ENCODE results near the gene KCNMB2. TPM values are rescaled to one million over a fixed set of nuclear protein-coding genes. Genes with fewer than 3 reads are reported as not detected.
A peak's percentile ranks its signal among the peaks of the same experiment; 100 is the strongest.

Gene KCNMB2
- total and polyA plus RNA-seq, 4 donors, result 7.8 to 22.9 (median 15.9) TPM

DNA sequence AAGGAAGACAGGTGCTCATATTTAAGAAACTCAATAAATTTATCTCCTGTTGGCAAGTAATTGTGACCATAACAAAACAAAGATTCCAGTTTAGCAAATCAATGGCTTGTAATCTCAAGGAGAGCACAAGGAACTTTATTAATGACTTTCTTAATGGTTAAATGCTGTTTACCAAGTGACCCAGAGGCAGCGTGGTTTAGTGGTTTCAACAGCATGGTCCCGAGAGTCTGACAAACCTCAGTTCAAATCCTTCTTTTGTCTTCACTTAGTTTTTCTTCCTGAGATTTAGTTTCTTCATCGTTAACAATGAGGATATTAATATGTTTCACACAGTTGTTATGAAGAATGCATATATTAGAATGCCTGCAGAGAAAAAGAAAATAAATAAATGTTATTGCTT, 212.6 kb downstream of the KCNMB2 start:
- no peak overlapping the region for H3K4me3 ChIP-seq (ENCODE audit: low read depth, low read length)
- no peak overlapping the region for H3K27ac ChIP-seq (ENCODE audit: low read depth, low read length)
- H3K27me3 ChIP-seq (ENCODE audit: control insufficient read depth, insufficient read depth, low read length), result no peaks in the 10 kb centered on the region
- WGBS (ENCODE audit: insufficient coverage), result no CpG with 5 or more reads among the region's 3 CpGs
- H3K9me3 ChIP-seq (ENCODE audit: control insufficient read depth, insufficient read depth, low read length), result no peaks in the 10 kb centered on the region
- no peak for DNase-seq (ENCODE audit: low read depth in 4 of 6, low spot score in 6 of 6)
- no peaks in the 10 kb centered on the region for H3K4me1 ChIP-seq (ENCODE audit: control insufficient read depth, insufficient read depth, low read length)
- no peaks in the 10 kb centered on the region for H3K36me3 ChIP-seq (ENCODE audit: control insufficient read depth, insufficient read depth, low read length)

DNA sequence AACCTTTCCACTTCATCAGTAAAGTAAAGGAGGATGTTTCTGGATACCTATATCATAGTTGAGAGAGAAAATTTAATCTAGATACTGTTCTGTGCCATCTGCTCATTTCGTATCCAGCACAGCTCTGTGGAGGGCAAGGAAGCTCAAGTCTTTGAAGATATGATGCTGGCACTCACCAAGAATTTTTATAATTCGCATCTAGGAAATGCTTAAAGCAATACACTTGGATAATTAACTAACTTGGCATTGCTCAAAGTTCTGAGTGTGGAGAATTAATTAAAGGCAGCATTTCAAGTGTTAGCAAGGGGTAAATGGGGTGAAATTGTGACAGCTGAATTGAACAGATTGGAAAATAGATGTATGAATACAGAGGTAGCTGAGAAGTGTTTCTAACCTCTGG, 213.2 kb downstream of the KCNMB2 start:
- no peaks in the 10 kb centered on the region for H3K4me1 ChIP-seq (ENCODE audit: control insufficient read depth, insufficient read depth, low read length)
- WGBS (ENCODE audit: insufficient coverage), result no CpG with 5 or more reads among the region's 2 CpGs
- H3K27ac ChIP-seq (ENCODE audit: low read depth, low read length), result no peak overlapping the region
- no peaks in the 10 kb centered on the region for H3K9me3 ChIP-seq (ENCODE audit: control insufficient read depth, insufficient read depth, low read length)
- H3K4me3 ChIP-seq (ENCODE audit: low read depth, low read length), result no peak overlapping the region
- no peaks in the 10 kb centered on the region for H3K36me3 ChIP-seq (ENCODE audit: control insufficient read depth, insufficient read depth, low read length)
- DNase-seq (ENCODE audit: low read depth in 4 of 6, low spot score in 6 of 6), result peak in 1 of 6 donors; percentile 81
- no peaks in the 10 kb centered on the region for H3K27me3 ChIP-seq (ENCODE audit: control insufficient read depth, insufficient read depth, low read length)

DNA sequence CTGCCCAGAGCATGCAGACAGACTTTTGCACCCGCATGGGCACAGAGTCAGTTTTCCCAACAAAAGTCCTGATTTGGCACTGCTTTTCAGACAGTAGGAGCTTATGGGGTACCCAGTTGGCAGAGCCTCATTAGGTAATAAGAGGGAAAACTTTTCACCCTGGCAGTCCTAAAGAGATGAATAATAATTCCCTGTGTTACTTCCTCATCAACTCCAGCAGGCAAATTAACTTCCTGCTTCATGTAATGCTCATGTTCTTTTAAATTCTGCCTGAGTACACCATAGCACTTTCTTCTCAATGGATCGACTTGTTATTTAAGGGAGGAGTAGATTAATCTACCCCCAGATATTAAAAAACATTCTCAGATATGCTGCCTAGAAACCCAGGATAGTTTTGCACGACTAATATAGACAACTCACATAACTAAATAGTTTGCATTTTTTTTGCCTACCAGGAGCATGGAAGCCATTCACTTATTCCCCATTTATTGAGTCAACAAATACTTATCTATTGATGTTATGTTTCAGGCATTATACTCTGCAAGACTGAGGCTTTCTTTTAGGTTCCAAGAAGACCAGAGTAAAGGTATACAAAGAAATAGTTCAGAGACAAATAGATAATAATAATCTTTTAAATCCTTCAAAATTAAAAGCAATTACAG, 214.5 kb downstream of the KCNMB2 start:
- no peaks in the 10 kb centered on the region for H3K27me3 ChIP-seq (ENCODE audit: control insufficient read depth, insufficient read depth, low read length)
- WGBS (ENCODE audit: insufficient coverage), result 60% methylated on average over 1 of the region's 3 CpGs
- H3K4me1 ChIP-seq (ENCODE audit: control insufficient read depth, insufficient read depth, low read length), result no peaks in the 10 kb centered on the region
- no peak for DNase-seq (ENCODE audit: low read depth in 4 of 6, low spot score in 6 of 6)
- no peaks in the 10 kb centered on the region for H3K36me3 ChIP-seq (ENCODE audit: control insufficient read depth, insufficient read depth, low read length)
- no peaks in the 10 kb centered on the region for H3K9me3 ChIP-seq (ENCODE audit: control insufficient read depth, insufficient read depth, low read length)
- no peak overlapping the region for H3K27ac ChIP-seq (ENCODE audit: low read depth, low read length)
- no peak overlapping the region for H3K4me3 ChIP-seq (ENCODE audit: low read depth, low read length)

DNA sequence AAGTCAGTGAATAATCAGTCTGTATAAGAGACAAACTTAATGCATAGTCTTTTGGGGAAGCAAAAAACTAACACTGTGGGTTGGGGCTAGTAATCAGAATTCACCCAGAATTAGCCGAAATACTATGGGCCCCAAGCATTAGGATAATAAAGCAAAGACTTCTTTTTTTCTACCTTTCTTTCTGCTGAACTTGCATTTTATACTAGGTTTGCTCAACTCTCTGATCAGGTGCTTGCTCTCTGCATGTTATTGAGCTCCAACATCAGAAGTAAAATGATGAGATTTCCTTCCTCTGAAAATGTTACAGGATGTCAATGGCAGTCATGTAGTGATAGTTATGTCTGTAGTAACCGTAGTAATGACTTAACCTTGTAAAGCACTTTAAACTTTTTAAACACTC, 216.6 kb downstream of the KCNMB2 start:
- Histone ChIP-seq H3K36me3 (ENCODE audit: control insufficient read depth, insufficient read depth, low read length) (no peaks in the 10 kb centered on the region), H3K4me3 (ENCODE audit: low read depth, low read length) (no peak overlapping the region), H3K27ac (ENCODE audit: low read depth, low read length) (no peak overlapping the region), H3K9me3 (ENCODE audit: control insufficient read depth, insufficient read depth, low read length) (no peaks in the 10 kb centered on the region), H3K4me1 (ENCODE audit: control insufficient read depth, insufficient read depth, low read length) (no peaks in the 10 kb centered on the region), H3K27me3 (ENCODE audit: control insufficient read depth, insufficient read depth, low read length) (no peaks in the 10 kb centered on the region)
- no CpG with 5 or more reads among the region's 2 CpGs for WGBS (ENCODE audit: insufficient coverage)
- DNase-seq (ENCODE audit: low read depth in 4 of 6, low spot score in 6 of 6), result no peak

GRCh38 chr3:178754852-178755510, 218.7 kb downstream of the KCNMB2 start:
- DNase-seq (ENCODE audit: low read depth in 4 of 6, low spot score in 6 of 6), result peak in 3 of 6 donors; percentile 28 to 92 (median 80)
- Histone ChIP-seq H3K9me3 (ENCODE audit: control insufficient read depth, insufficient read depth, low read length) (no peaks in the 10 kb centered on the region), H3K27me3 (ENCODE audit: control insufficient read depth, insufficient read depth, low read length) (no peaks in the 10 kb centered on the region), H3K4me3 (ENCODE audit: low read depth, low read length) (no peak overlapping the region), H3K27ac (ENCODE audit: low read depth, low read length) (no peak overlapping the region), H3K36me3 (ENCODE audit: control insufficient read depth, insufficient read depth, low read length) (no peaks in the 10 kb centered on the region), H3K4me1 (ENCODE audit: control insufficient read depth, insufficient read depth, low read length) (no peaks in the 10 kb centered on the region)
- 58% methylated on average over 4 of the region's 7 CpGs for WGBS (ENCODE audit: insufficient coverage)

- no peaks in the 10 kb centered on the region for H3K36me3 ChIP-seq (ENCODE audit: control insufficient read depth, insufficient read depth, low read length)
- H3K4me3 ChIP-seq (ENCODE audit: low read depth, low read length), result no peak overlapping the region
- H3K27ac ChIP-seq (ENCODE audit: low read depth, low read length), result no peak overlapping the region
- WGBS (ENCODE audit: insufficient coverage), result no CpG with 5 or more reads among the region's 4 CpGs
- no peaks in the 10 kb centered on the region for H3K4me1 ChIP-seq (ENCODE audit: control insufficient read depth, insufficient read depth, low read length)
- no peaks in the 10 kb centered on the region for H3K9me3 ChIP-seq (ENCODE audit: control insufficient read depth, insufficient read depth, low read length)
- no peak for DNase-seq (ENCODE audit: low read depth in 4 of 6, low spot score in 6 of 6)
- no peaks in the 10 kb centered on the region for H3K27me3 ChIP-seq (ENCODE audit: control insufficient read depth, insufficient read depth, low read length)
Observed at GRCh38 chr3:178761024-178761423, 224.8 kb downstream of the KCNMB2 start.

- Histone ChIP-seq H3K4me3 (ENCODE audit: low read depth, low read length) (no peak overlapping the region), H3K9me3 (ENCODE audit: control insufficient read depth, insufficient read depth, low read length) (no peaks in the 10 kb centered on the region), H3K4me1 (ENCODE audit: control insufficient read depth, insufficient read depth, low read length) (no peaks in the 10 kb centered on the region), H3K27me3 (ENCODE audit: control insufficient read depth, insufficient read depth, low read length) (no peaks in the 10 kb centered on the region), H3K27ac (ENCODE audit: low read depth, low read length) (no peak overlapping the region), H3K36me3 (ENCODE audit: control insufficient read depth, insufficient read depth, low read length) (no peaks in the 10 kb centered on the region)
- no peak for DNase-seq (ENCODE audit: low read depth in 4 of 6, low spot score in 6 of 6)
- WGBS (ENCODE audit: insufficient coverage), result no CpG with 5 or more reads among the region's 3 CpGs
Observed at GRCh38 chr3:178761461-178761860, 225.2 kb downstream of the KCNMB2 start.

DNA sequence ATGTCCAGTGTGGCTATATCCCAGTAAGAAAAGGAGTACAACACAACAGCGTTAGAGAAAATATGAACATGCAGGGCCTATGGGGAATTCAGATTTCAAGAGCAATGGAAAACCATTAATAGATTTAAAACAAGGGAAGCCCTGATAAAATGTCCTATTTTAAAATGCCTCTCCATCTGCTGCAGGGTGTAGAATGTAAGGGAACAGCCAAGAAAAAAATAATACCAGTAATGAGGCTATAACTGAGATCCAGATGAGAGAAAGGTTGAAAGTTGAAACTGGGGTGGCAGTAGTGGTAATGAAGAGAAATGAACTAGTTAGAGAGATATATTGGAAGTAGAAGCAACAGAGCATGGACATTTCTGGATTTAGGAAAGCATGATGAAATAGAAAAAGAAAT, 226.1 kb downstream of the KCNMB2 start:
- H3K27ac ChIP-seq (ENCODE audit: low read depth, low read length), result no peak overlapping the region
- no peak for DNase-seq (ENCODE audit: low read depth in 4 of 6, low spot score in 6 of 6)
- WGBS (ENCODE audit: insufficient coverage), result no CpG with 5 or more reads among the region's 1 CpG

GRCh38 chr3:178765472-178765871, 229.2 kb downstream of the KCNMB2 start:
- 81% methylated on average over 5 of the region's 6 CpGs for WGBS (ENCODE audit: insufficient coverage)
- no peaks in the 10 kb centered on the region for H3K36me3 ChIP-seq (ENCODE audit: control insufficient read depth, insufficient read depth, low read length)
- H3K4me1 ChIP-seq (ENCODE audit: control insufficient read depth, insufficient read depth, low read length), result no peaks in the 10 kb centered on the region
- no peak for DNase-seq (ENCODE audit: low read depth in 4 of 6, low spot score in 6 of 6)
- H3K27ac ChIP-seq (ENCODE audit: low read depth, low read length), result no peak overlapping the region
- H3K27me3 ChIP-seq (ENCODE audit: control insufficient read depth, insufficient read depth, low read length), result no peaks in the 10 kb centered on the region
- no peaks in the 10 kb centered on the region for H3K9me3 ChIP-seq (ENCODE audit: control insufficient read depth, insufficient read depth, low read length)
- no peak overlapping the region for H3K4me3 ChIP-seq (ENCODE audit: low read depth, low read length)

More for the DNA sequence above, 226.1 kb downstream of the KCNMB2 start:
- Histone ChIP-seq H3K4me3 (ENCODE audit: low read depth, low read length) (no peak overlapping the region), H3K9me3 (ENCODE audit: control insufficient read depth, insufficient read depth, low read length) (no peaks in the 10 kb centered on the region), H3K27me3 (ENCODE audit: control insufficient read depth, insufficient read depth, low read length) (no peaks in the 10 kb centered on the region), H3K36me3 (ENCODE audit: control insufficient read depth, insufficient read depth, low read length) (no peaks in the 10 kb centered on the region), H3K4me1 (ENCODE audit: control insufficient read depth, insufficient read depth, low read length) (no peaks in the 10 kb centered on the region)

DNA sequence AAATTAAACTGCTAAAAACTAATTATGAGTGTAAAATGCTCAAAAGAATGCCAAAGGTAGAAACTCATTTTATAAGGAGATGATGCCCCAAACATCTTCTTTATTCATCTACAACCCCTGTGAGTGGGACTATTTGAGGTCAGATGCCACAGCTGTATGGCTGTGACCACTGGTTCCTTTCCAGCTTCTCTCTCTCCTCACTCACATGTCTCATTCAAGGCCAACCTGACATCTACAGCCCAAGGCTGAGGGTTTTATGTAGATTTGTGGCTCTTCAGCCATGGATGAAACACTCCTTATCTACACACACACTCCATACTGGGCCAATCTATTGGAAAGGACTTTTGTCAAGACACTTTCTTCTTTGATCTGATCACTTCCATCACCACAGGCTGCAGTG, 231.3 kb downstream of the KCNMB2 start:
- Histone ChIP-seq H3K36me3 (ENCODE audit: control insufficient read depth, insufficient read depth, low read length) (no peaks in the 10 kb centered on the region), H3K4me1 (ENCODE audit: control insufficient read depth, insufficient read depth, low read length) (no peaks in the 10 kb centered on the region), H3K9me3 (ENCODE audit: control insufficient read depth, insufficient read depth, low read length) (no peaks in the 10 kb centered on the region), H3K27me3 (ENCODE audit: control insufficient read depth, insufficient read depth, low read length) (no peaks in the 10 kb centered on the region), H3K4me3 (ENCODE audit: low read depth, low read length) (no peak overlapping the region), H3K27ac (ENCODE audit: low read depth, low read length) (no peak overlapping the region)
- no peak for DNase-seq (ENCODE audit: low read depth in 4 of 6, low spot score in 6 of 6)
